PC-3 (cell line): Measurements from ENCODE around the gene MAD1L1.

Source experiments
- EZH2 ChIP-seq: fragments of 300-600 bp; sonication (generic); IDR thresholded peaks from one replicate; pipeline ENCODE4 v1.6.1; 2017; ENCODE audit warnings: antibody characterized with exemption, mild to moderate bottlenecking, low read length; ENCODE audit not compliant: unreplicated experiment
- EZH2phosphoT487 ChIP-seq: fragments of 300-600 bp; sonication (generic); IDR thresholded peaks from 2 replicates; pipeline ENCODE4 v1.6.1; 2018; ENCODE audit warnings: mild to moderate bottlenecking, antibody characterized with exemption, low read length, borderline replicate concordance
- TF ChIP-seq, protein P1 (sequence below): fragments of 300-600 bp; sonication (generic); conservative IDR thresholded peaks from 2 replicates; pipeline ENCODE4 v1.5.1; 2017; ENCODE audit warnings: antibody characterized with exemption, low read depth, mild to moderate bottlenecking, low read length

- TF ChIP-seq, protein P1, sequence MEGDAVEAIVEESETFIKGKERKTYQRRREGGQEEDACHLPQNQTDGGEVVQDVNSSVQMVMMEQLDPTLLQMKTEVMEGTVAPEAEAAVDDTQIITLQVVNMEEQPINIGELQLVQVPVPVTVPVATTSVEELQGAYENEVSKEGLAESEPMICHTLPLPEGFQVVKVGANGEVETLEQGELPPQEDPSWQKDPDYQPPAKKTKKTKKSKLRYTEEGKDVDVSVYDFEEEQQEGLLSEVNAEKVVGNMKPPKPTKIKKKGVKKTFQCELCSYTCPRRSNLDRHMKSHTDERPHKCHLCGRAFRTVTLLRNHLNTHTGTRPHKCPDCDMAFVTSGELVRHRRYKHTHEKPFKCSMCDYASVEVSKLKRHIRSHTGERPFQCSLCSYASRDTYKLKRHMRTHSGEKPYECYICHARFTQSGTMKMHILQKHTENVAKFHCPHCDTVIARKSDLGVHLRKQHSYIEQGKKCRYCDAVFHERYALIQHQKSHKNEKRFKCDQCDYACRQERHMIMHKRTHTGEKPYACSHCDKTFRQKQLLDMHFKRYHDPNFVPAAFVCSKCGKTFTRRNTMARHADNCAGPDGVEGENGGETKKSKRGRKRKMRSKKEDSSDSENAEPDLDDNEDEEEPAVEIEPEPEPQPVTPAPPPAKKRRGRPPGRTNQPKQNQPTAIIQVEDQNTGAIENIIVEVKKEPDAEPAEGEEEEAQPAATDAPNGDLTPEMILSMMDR = no peak
- no peak for TF ChIP-seq EZH2phosphoT487
- no peak for TF ChIP-seq EZH2
Measured at GRCh38 chr7:1839701-1840100, 393.0 kb downstream of the MAD1L1 start.
